A549 (cell line): ENCODE measurements around the gene GLDC.

Experiments
- HDAC2 ChIP-seq: fragments of 200-600 bp; sonication (generic); IDR thresholded peaks from 2 replicates; pipeline ENCODE4 v1.6.1; 2016
- MAZ ChIP-seq: fragments of 150-350 bp; IDR thresholded peaks from 2 replicates; pipeline ENCODE4 v1.6.1; 2014; ENCODE audit warnings: antibody characterized with exemption, low read depth, low read length, borderline replicate concordance
- POLR2A ChIP-seq: IDR thresholded peaks from 2 replicates; pipeline ENCODE4 v1.6.1; 2012; ENCODE audit warnings: mild to moderate bottlenecking, low read length

GRCh38 chr9:6681957-6682501 is 36.5 kb upstream of the GLDC start:
- no peak for TF ChIP-seq HDAC2
- no peak for TF ChIP-seq MAZ
- TF ChIP-seq POLR2A: no peak
